ENCODE results near the gene PRDM16. TPM values are rescaled to one million over a fixed set of nuclear protein-coding genes. Genes with fewer than 3 reads are reported as not detected.

The PRDM16 gene
- total RNA-seq, 1 donor from 2014 or later = 0.43 TPM

DNA sequence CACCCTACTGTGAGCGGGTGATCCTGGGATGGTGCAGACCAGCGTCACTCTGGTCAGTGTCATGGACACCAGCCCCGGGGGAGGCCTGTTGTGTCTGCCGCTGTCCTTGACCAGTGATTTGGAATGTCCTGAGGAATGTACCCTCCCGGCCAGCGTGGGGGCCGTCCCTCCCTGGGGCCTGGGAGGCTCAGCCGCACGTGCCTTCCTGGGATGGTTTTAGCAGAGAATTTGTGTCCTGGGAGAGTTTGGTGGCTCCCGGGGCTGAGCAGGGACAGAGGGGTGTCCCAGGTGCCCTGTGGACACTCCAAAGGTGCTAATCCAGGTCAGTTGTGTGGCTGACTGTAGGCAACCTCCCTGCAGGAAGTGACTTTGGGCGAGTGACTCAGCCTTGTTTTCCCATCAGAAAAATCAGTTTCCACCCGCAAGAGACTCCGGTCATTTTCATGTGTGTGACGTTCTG lies 391.7 kb downstream of the PRDM16 start:
- Histone ChIP-seq H3K4me2 (ENCODE audit: low read length) (peak overlapping the region; percentile 52), H3K36me3 (ENCODE audit: insufficient read depth, low read length) (no peaks in the 10 kb centered on the region), H3K4me1 (ENCODE audit: insufficient read depth, low read length) (peaks cover 8% of the 10 kb centered on the region), H4K20me1 (ENCODE audit: insufficient read depth, low read length) (no peaks in the 10 kb centered on the region), H3K9ac (ENCODE audit: low read length) (peak overlapping the region; percentile 9), H3K9me3 (ENCODE audit: insufficient read depth, low read depth, low read length) (no peaks in the 10 kb centered on the region), H3K27ac (ENCODE audit: low read depth, low read length) (no peak overlapping the region), H3K79me2 (ENCODE audit: insufficient read depth, low read length) (no peaks in the 10 kb centered on the region), H2AFZ (ENCODE audit: low read depth, low read length) (peak overlapping the region; percentile 57), H3K27me3 (ENCODE audit: insufficient read depth, low read length) (peaks cover 2% of the 10 kb centered on the region), H3K4me3 (ENCODE audit: insufficient read depth, low read depth, low read length) (no peak overlapping the region)
- H3K27me3 Mint-ChIP-seq (ENCODE audit: low read depth, unreplicated experiment) = peaks cover 3% of the 10 kb centered on the region
- peaks cover 20% of the 10 kb centered on the region for H3K4me1 Mint-ChIP-seq (ENCODE audit: low read depth, unreplicated experiment)
- peaks cover 2% of the 10 kb centered on the region for H3K36me3 Mint-ChIP-seq (ENCODE audit: low read depth, unreplicated experiment)
- peak; percentile 28 for DNase-seq (ENCODE audit: low read depth)
- TF ChIP-seq, protein P1, sequence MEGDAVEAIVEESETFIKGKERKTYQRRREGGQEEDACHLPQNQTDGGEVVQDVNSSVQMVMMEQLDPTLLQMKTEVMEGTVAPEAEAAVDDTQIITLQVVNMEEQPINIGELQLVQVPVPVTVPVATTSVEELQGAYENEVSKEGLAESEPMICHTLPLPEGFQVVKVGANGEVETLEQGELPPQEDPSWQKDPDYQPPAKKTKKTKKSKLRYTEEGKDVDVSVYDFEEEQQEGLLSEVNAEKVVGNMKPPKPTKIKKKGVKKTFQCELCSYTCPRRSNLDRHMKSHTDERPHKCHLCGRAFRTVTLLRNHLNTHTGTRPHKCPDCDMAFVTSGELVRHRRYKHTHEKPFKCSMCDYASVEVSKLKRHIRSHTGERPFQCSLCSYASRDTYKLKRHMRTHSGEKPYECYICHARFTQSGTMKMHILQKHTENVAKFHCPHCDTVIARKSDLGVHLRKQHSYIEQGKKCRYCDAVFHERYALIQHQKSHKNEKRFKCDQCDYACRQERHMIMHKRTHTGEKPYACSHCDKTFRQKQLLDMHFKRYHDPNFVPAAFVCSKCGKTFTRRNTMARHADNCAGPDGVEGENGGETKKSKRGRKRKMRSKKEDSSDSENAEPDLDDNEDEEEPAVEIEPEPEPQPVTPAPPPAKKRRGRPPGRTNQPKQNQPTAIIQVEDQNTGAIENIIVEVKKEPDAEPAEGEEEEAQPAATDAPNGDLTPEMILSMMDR (IDR thresholded peaks at IDR 0.05; ENCODE audit: insufficient read depth, low read depth, low read length) = no peak
- TF ChIP-seq EZH2 (IDR thresholded peaks at IDR 0.05; ENCODE audit: insufficient read depth, low read length) = no peak
- H3K4me3 Mint-ChIP-seq (ENCODE audit: unreplicated experiment) = no peak overlapping the region
- no peaks in the 10 kb centered on the region for H3K9me3 Mint-ChIP-seq (ENCODE audit: unreplicated experiment)
- peak overlapping the region; percentile 62 for H3K27ac Mint-ChIP-seq (ENCODE audit: unreplicated experiment)
- no peak for FAIRE-seq

DNA sequence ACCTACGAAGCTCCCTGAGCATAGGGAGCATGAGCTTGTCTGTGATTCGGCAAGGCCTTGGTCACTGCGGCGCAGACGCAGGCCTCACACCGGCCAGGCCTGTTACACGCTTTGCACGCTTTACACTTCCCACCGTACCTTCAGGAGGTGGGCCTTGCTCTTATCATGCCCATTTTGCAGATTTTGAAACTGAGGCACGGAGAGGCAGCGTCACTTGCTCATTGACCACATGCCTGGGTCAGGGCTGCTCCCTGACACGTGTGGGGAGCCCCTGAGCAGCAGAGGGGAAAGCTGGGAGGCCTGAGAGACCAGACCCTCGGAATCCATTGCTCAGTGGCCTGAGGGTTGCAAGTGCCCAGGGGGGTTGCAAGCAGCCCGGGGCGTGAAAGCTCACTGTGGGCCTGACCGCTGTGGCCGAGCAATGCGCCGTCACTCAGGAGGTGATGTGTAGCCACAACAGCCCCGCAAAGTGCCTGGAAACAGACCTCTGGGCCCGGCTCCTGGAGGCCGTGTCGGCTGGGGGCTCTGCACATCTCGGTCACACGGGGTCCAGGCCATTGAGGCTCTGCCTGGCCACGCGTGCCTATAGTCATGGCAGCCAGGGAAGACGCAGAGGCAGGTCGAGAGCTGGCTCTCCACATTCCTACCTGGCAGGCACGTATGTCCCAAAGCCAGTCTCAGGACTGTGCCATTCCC lies 392.4 kb downstream of the PRDM16 start:
- Histone ChIP-seq H3K9me3 (ENCODE audit: insufficient read depth, low read depth, low read length) (no peaks in the 10 kb centered on the region), H3K9ac (ENCODE audit: low read length) (no peak overlapping the region), H3K79me2 (ENCODE audit: insufficient read depth, low read length) (no peaks in the 10 kb centered on the region), H3K27me3 (ENCODE audit: insufficient read depth, low read length) (peaks cover 2% of the 10 kb centered on the region), H3K4me2 (ENCODE audit: low read length) (no peak overlapping the region), H2AFZ (ENCODE audit: low read depth, low read length) (no peak overlapping the region), H3K36me3 (ENCODE audit: insufficient read depth, low read length) (no peaks in the 10 kb centered on the region), H3K4me3 (ENCODE audit: insufficient read depth, low read depth, low read length) (no peak overlapping the region), H3K4me1 (ENCODE audit: insufficient read depth, low read length) (peaks cover 8% of the 10 kb centered on the region), H3K27ac (ENCODE audit: low read depth, low read length) (no peak overlapping the region), H4K20me1 (ENCODE audit: insufficient read depth, low read length) (no peaks in the 10 kb centered on the region)
- peaks cover 20% of the 10 kb centered on the region for H3K4me1 Mint-ChIP-seq (ENCODE audit: low read depth, unreplicated experiment)
- no peak overlapping the region for H3K4me3 Mint-ChIP-seq (ENCODE audit: unreplicated experiment)
- FAIRE-seq (no peak), DNase-seq (ENCODE audit: low read depth) (no peak)
- H3K27me3 Mint-ChIP-seq (ENCODE audit: low read depth, unreplicated experiment) = peaks cover 10% of the 10 kb centered on the region
- TF ChIP-seq EZH2 (IDR thresholded peaks at IDR 0.05; ENCODE audit: insufficient read depth, low read length) = no peak
- H3K27ac Mint-ChIP-seq (ENCODE audit: unreplicated experiment) = peak overlapping the region; percentile 47
- no peaks in the 10 kb centered on the region for H3K9me3 Mint-ChIP-seq (ENCODE audit: unreplicated experiment)
- peaks cover 2% of the 10 kb centered on the region for H3K36me3 Mint-ChIP-seq (ENCODE audit: low read depth, unreplicated experiment)

DNA sequence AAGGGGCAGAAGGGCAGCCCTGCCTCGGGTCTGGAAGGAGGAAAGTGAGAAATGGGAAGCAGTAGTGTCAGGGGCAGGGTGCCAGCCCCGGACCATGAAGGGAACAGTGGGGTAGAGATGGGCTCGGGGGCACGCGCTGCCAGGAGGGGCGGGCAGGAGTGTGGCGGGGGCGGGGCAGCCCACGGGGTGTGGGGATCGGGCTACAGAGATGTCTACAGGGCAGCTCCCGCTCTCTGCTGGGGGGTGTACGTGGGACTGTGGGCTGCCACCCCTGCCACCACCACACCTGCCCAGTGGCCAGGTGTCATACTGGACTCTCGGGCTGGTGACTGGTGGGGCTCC lies 392.9 kb downstream of the PRDM16 start:
- TF ChIP-seq EZH2 (IDR thresholded peaks at IDR 0.05; ENCODE audit: insufficient read depth, low read length) = no peak
- TF ChIP-seq, protein P1 (IDR thresholded peaks at IDR 0.05; ENCODE audit: insufficient read depth, low read depth, low read length) = no peak
- Histone ChIP-seq H3K4me2 (ENCODE audit: low read length) (no peak overlapping the region), H2AFZ (ENCODE audit: low read depth, low read length) (no peak overlapping the region), H3K9me3 (ENCODE audit: insufficient read depth, low read depth, low read length) (no peaks in the 10 kb centered on the region), H3K4me3 (ENCODE audit: insufficient read depth, low read depth, low read length) (no peak overlapping the region), H3K36me3 (ENCODE audit: insufficient read depth, low read length) (no peaks in the 10 kb centered on the region), H3K27me3 (ENCODE audit: insufficient read depth, low read length) (peaks cover 2% of the 10 kb centered on the region), H3K79me2 (ENCODE audit: insufficient read depth, low read length) (no peaks in the 10 kb centered on the region), H3K27ac (ENCODE audit: low read depth, low read length) (no peak overlapping the region), H4K20me1 (ENCODE audit: insufficient read depth, low read length) (no peaks in the 10 kb centered on the region), H3K4me1 (ENCODE audit: insufficient read depth, low read length) (peaks cover 8% of the 10 kb centered on the region), H3K9ac (ENCODE audit: low read length) (no peak overlapping the region)
- FAIRE-seq = no peak
- H3K36me3 Mint-ChIP-seq (ENCODE audit: low read depth, unreplicated experiment) = peaks cover 2% of the 10 kb centered on the region
- H3K4me3 Mint-ChIP-seq (ENCODE audit: unreplicated experiment) = no peak overlapping the region
- no peaks in the 10 kb centered on the region for H3K9me3 Mint-ChIP-seq (ENCODE audit: unreplicated experiment)
- peaks cover 10% of the 10 kb centered on the region for H3K27me3 Mint-ChIP-seq (ENCODE audit: low read depth, unreplicated experiment)
- DNase-seq (ENCODE audit: low read depth) = no peak
- H3K27ac Mint-ChIP-seq (ENCODE audit: unreplicated experiment) = no peak overlapping the region
- H3K4me1 Mint-ChIP-seq (ENCODE audit: low read depth, unreplicated experiment) = peaks cover 20% of the 10 kb centered on the region

All from astrocyte (in vitro differentiated cells and primary cell).